Measurements from ENCODE around the gene TSPAN19.

DNA sequence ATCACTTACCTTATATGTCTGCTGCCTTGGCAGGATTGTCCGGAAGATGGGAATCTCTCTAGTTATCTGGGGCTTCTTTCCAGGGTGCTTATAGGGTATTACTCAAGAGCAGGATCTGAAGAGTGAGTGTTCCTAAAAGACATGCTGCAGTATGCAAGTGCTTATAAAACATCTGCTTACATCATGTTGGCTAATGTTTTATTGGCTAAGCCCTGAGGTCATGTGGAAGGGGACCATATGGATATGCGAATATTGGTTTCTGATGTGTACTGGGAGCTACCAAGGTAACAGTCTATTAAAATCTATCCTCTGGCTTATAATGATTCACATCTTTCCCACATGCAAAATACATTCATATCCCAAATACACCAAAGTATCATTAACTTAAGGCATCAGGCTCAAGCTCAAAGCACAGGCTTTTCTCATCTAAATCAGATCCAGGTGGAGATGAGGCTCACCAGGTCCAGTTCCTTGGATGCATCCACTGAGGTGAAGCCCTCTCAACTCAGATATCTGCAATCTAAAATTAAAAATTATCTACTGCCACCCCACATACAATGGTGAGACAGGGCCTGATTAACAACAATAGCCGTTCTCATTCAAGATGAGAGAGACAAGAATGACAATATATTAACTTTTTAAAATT, 29.9 kb upstream of the TSPAN19 start:
- TF ChIP-seq, protein P1, sequence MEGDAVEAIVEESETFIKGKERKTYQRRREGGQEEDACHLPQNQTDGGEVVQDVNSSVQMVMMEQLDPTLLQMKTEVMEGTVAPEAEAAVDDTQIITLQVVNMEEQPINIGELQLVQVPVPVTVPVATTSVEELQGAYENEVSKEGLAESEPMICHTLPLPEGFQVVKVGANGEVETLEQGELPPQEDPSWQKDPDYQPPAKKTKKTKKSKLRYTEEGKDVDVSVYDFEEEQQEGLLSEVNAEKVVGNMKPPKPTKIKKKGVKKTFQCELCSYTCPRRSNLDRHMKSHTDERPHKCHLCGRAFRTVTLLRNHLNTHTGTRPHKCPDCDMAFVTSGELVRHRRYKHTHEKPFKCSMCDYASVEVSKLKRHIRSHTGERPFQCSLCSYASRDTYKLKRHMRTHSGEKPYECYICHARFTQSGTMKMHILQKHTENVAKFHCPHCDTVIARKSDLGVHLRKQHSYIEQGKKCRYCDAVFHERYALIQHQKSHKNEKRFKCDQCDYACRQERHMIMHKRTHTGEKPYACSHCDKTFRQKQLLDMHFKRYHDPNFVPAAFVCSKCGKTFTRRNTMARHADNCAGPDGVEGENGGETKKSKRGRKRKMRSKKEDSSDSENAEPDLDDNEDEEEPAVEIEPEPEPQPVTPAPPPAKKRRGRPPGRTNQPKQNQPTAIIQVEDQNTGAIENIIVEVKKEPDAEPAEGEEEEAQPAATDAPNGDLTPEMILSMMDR (conservative IDR thresholded peaks at IDR 0.05 in 1 of 2, IDR thresholded peaks at IDR 0.05 in 1 of 2; ENCODE audit: extremely low read depth in 1 of 2, insufficient read depth in 1 of 2, low read depth in 1 of 2, low read length in 2 of 2): no peak
- TF ChIP-seq EZH2 (IDR thresholded peaks at IDR 0.05; ENCODE audit: borderline replicate concordance, low read length): no peak

Measured in mammary epithelial cell (primary cell).